Right atrium auricular region (tissue), 2 donors: ENCODE data around the gene JPT1. TPM values are rescaled to one million over a fixed set of nuclear protein-coding genes. Genes with fewer than 3 reads are reported as not detected.
"Not testable (repeated sequence)": the region's sequence is repeated elsewhere in the genome, so short reads cannot be mapped to it uniquely, and the experiment has no call there.

ENCODE experiments used
- DNase-seq: peaks from one replicate; pipeline ENCODE4 v3.0.0-alpha.2; 2019; ENCODE audit warnings: low spot score
- H3K27ac ChIP-seq, 2 donors: fragments of 200-600 bp; sonication (generic); 1 replicate in 1 of 2; 2 replicates in 1 of 2; pipeline ENCODE4 v1.5.1; 2016 to 2019
- H3K27me3 ChIP-seq, 2 donors: fragments of 200-600 bp; sonication (generic); one replicate each; pipeline versions ENCODE4 v1.5.1 to v1.6.0; 2017 to 2019
- H3K36me3 ChIP-seq: fragments of 200-600 bp; sonication (generic); one replicate; pipeline ENCODE4 v1.5.1; 2016
- H3K4me1 ChIP-seq, 2 donors: fragments of 200-600 bp; sonication (generic); one replicate each; pipeline versions ENCODE4 v1.5.1 to v1.6.0; 2017 to 2019
- H3K4me3 ChIP-seq, 2 donors: fragments of 200-600 bp; sonication (generic); 1 replicate in 1 of 2; 2 replicates in 1 of 2; pipeline ENCODE4 v1.5.1; 2017 to 2019; ENCODE audit warnings: mild to moderate bottlenecking in 1 of 2, moderate library complexity in 1 of 2
- H3K9me3 ChIP-seq, 2 donors: fragments of 200-600 bp; sonication (generic); one replicate each; pipeline ENCODE4 v1.5.1; 2019
- total RNA-seq, 2 donors: library from RNA; depleted of rRNA; stranded (reverse); fragments of >200 nt; gene quantifications; one replicate each; pipeline ENCODE4 v1.1.0, GENCODE V29; 2016
- TF ChIP-seq, protein P1 (sequence below), 2 donors: fragments of 200-600 bp; sonication (generic); IDR thresholded peaks; one replicate each; pipeline ENCODE4 v1.5.1; 2019; ENCODE audit warnings: antibody characterized with exemption in 2 of 2

JPT1 gene
- total RNA-seq, 2 donors from 2014 or later = 15.1 to 15.8 TPM

DNA sequence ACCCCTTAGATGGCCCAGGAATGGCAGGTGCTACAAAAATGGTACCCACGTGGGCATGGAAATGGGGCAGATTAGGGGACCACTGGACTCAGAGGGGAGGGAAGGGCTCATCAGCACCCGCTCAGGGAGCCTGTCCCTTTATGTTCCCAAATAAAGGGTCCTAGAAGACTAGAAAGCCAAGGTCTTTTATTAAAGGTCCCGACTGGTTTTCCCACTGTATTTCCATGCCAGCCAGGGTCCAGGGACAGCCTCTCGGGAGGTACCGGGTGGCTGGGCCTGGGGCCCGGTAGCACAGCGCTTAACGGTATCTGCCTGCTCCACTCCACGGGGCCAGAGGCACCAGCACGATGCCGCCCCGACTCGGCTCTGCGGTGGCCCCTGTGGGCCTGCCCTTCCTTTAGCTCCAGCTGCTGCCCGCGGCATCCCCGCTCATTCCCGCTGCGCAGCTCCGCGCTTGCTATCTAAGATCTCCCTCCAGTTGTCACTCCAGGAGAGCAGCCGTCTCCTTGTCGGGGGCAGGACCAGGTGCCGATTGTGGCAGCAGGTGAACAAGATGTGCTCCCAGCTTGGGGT is 24.2 kb downstream of the JPT1 start:
- peak overlapping the region; percentile 68 to 82 for H3K4me3 ChIP-seq
- H3K4me1 ChIP-seq = peaks cover 0 to 16% of the 10 kb centered on the region in 2 donors
- peak overlapping the region; percentile 85 to 93 for H3K27ac ChIP-seq
- peaks cover 8% of the 10 kb centered on the region for H3K36me3 ChIP-seq
- no peaks in the 10 kb centered on the region for H3K9me3 ChIP-seq
- no peak for DNase-seq
- TF ChIP-seq, protein P1, sequence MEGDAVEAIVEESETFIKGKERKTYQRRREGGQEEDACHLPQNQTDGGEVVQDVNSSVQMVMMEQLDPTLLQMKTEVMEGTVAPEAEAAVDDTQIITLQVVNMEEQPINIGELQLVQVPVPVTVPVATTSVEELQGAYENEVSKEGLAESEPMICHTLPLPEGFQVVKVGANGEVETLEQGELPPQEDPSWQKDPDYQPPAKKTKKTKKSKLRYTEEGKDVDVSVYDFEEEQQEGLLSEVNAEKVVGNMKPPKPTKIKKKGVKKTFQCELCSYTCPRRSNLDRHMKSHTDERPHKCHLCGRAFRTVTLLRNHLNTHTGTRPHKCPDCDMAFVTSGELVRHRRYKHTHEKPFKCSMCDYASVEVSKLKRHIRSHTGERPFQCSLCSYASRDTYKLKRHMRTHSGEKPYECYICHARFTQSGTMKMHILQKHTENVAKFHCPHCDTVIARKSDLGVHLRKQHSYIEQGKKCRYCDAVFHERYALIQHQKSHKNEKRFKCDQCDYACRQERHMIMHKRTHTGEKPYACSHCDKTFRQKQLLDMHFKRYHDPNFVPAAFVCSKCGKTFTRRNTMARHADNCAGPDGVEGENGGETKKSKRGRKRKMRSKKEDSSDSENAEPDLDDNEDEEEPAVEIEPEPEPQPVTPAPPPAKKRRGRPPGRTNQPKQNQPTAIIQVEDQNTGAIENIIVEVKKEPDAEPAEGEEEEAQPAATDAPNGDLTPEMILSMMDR (IDR thresholded peaks at IDR 0.05) = no peak
- H3K27me3 ChIP-seq = no peaks in the 10 kb centered on the region

DNA sequence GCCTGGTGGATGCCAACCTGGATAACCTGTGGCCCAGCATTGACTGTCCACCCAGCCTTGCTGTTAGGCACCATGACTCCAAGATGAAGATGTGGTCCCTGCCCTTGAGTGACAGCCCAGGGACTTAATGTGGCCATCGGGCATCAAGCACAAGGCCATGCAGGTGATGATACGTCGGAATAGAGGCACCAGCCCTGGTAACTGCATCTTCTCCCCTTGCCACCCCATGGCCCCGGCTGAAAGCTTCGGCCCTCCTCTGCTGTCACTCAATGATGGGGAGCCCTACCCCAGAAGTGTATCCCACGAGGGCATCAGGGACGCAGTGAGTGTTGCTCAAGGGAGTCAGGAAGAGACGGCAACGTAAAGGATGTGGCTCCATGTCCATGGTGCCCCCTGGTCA is 24.7 kb downstream of the JPT1 start:
- H3K36me3 ChIP-seq = peaks cover 8% of the 10 kb centered on the region
- H3K27me3 ChIP-seq = no peaks in the 10 kb centered on the region
- no peaks in the 10 kb centered on the region for H3K9me3 ChIP-seq
- TF ChIP-seq, protein P1 (IDR thresholded peaks at IDR 0.05) = no peak
- DNase-seq = no peak
- no peak overlapping the region for H3K27ac ChIP-seq
- peaks cover 0 to 22% of the 10 kb centered on the region in 2 donors for H3K4me1 ChIP-seq
- no peak overlapping the region for H3K4me3 ChIP-seq

DNA sequence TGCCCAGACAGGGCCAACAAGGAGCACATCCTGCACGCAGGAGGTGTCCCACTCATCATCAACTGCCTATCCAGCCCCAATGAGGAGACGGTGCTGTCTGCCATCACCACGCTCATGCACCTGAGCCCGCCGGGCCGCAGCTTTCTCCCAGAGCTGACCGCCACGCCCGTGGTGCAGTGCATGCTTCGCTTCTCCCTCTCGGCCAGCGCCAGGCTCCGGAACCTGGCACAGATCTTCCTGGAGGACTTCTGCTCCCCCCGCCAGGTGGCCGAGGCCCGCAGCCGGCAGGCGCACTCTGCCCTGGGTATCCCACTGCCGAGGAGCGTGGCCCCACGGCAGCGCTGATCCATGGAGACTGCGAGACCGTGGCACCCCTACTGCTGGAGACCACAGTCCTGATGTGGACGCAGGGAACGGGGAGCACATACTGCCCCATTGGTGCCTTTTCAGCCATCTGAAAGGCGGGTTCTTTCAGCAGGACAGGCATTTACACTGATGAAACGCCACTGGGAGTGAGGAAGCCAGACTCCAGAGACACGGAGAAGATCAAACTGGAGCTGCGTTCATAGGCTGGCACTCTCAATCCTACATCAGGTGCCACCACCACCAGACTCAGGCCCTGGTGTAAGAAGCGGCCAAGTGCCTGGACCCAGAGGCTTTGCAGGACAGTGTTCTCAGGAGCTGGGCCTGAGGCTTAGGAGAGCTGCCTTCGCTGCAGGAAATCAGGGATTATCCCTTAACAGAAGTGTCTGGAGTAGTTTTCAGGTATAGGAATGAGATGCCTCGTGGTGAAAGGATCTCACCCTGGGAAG is 25.4 kb downstream of the JPT1 start:
- DNase-seq = no peak
- TF ChIP-seq, protein P1 (IDR thresholded peaks at IDR 0.05) = no peak
- no peak overlapping the region for H3K27ac ChIP-seq
- no peaks in the 10 kb centered on the region for H3K9me3 ChIP-seq
- peaks cover 0 to 29% of the 10 kb centered on the region in 2 donors for H3K4me1 ChIP-seq
- H3K27me3 ChIP-seq = no peaks in the 10 kb centered on the region
- peaks cover 8% of the 10 kb centered on the region for H3K36me3 ChIP-seq
- no peak overlapping the region for H3K4me3 ChIP-seq

DNA sequence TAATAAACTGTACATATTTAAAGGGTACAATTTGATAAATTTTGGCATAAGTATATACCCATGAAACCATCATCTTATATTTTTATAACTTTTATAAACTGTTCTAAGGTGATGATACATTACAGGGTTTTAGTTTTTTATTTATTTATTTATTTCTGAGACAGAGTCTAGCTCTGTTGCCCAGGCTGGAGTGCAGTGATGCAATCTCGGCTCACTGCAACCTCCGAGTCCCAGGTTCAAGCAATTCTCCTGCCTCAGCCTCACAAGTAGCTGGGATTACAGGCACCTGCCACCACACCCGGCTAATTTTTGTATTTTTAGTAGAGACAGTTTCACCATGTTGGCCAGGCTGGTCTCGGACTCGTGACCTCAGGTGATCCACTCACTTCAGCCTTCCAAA is 26.4 kb downstream of the JPT1 start:
- peaks cover 0 to 30% of the 10 kb centered on the region in 2 donors for H3K4me1 ChIP-seq
- H3K36me3 ChIP-seq, H3K27me3 ChIP-seq, H3K27ac ChIP-seq, DNase-seq, H3K9me3 ChIP-seq, H3K4me3 ChIP-seq: not testable (repeated sequence)

DNA sequence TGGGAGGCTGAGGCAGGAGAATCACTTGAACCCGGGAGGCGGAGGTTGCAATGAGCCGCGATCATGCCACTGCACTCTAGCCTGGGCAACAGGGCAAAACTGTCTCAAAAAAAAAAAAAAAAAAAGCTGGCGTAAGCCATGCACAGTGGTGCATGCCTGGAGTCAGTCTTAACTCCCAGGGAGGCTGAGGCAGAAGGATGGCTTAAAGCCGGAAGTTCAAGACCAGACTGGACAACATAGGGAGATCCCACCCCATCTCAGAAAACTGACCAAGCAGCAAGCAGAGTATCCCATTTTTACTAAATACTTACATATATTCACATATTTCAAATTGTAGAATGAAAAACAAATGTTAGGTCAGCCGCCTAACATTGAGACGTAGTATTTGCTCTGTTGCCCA is 27.4 kb downstream of the JPT1 start:
- H3K27ac ChIP-seq = no peak overlapping the region
- H3K4me1 ChIP-seq = peaks cover 0 to 30% of the 10 kb centered on the region in 2 donors
- TF ChIP-seq, protein P1 (IDR thresholded peaks at IDR 0.05) = no peak
- no peak for DNase-seq
- H3K9me3 ChIP-seq = no peaks in the 10 kb centered on the region
- no peaks in the 10 kb centered on the region for H3K27me3 ChIP-seq
- H3K4me3 ChIP-seq = no peak overlapping the region
- peaks cover 8% of the 10 kb centered on the region for H3K36me3 ChIP-seq

DNA sequence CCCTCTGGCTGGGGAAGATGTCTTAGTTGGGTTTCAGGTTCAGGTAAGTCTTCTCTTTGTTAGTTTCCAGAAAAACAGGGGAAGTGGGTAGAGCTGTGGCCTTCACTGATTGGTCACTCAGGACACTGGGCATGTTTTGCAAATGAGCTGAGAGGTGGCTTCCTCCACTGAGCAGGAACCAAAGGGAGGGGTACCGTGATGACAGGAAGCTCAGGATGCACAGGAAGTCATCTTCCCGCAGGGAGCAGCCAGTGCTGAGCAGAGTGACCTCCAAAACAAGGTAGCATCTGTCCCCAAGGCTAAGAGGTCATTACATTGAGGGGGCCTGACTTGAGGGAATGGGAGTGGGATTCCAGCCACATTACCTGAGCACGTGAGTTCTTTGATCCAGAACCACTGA is 28.3 kb downstream of the JPT1 start:
- Histone ChIP-seq H3K27ac (no peak overlapping the region), H3K4me3 (no peak overlapping the region), H3K36me3 (peaks cover 9% of the 10 kb centered on the region), H3K27me3 (no peaks in the 10 kb centered on the region), H3K4me1 (peaks cover 0 to 27% of the 10 kb centered on the region in 2 donors), H3K9me3 (no peaks in the 10 kb centered on the region)
- no peak for DNase-seq
- TF ChIP-seq, protein P1 (IDR thresholded peaks at IDR 0.05) = no peak
